Activated CD8-positive, alpha-beta memory T cell treated with anti-CD3 and anti-CD28 coated beads, Interleukin-2, amount 50 U/mL, for 1 hour (primary cell): ENCODE data around the gene IDI1.
"Not testable (repeated sequence)": the region's sequence is repeated elsewhere in the genome, so short reads cannot be mapped to it uniquely, and the experiment has no call there.

ENCODE experiments used
- DNase-seq: peaks from one replicate; pipeline ENCODE4 v3.0.0-alpha.2; 2020; ENCODE audit errors: extremely low read depth

Gene IDI1

GRCh38 chr10:1034758-1035157 lies 14.2 kb downstream of the IDI1 start:
- no peak for DNase-seq

- no peak for DNase-seq
Observed at GRCh38 chr10:1033601-1034000, 15.3 kb downstream of the IDI1 start.

- no peak for DNase-seq
Observed at GRCh38 chr10:1029838-1030237, 19.1 kb downstream of the IDI1 start.

- no peak for DNase-seq
Observed at GRCh38 chr10:1026578-1026977, 22.3 kb downstream of the IDI1 start.

GRCh38 chr10:1025683-1026082 lies 23.2 kb downstream of the IDI1 start, which contains the start of gene IDI2:
Gene IDI2 (minus strand): TSS chr10:1025859. CDS start chr10:1024723, 1,136 bp downstream.
- DNase-seq: no peak

- no peak for DNase-seq
Observed at GRCh38 chr10:1024103-1024502, 24.8 kb downstream of the IDI1 start.

- DNase-seq: no peak
Observed at GRCh38 chr10:1022413-1022812, 26.5 kb downstream of the IDI1 start.

- no peak for DNase-seq
Observed at GRCh38 chr10:1020958-1021357, 28.0 kb downstream of the IDI1 start.

GRCh38 chr10:1020460-1020859 lies 28.5 kb downstream of the IDI1 start:
- no peak for DNase-seq

- DNase-seq: no peak
Observed at GRCh38 chr10:1019362-1019761, 29.6 kb downstream of the IDI1 start.

GRCh38 chr10:1015688-1016087 lies 33.2 kb downstream of the IDI1 start:
- no peak for DNase-seq

GRCh38 chr10:1011696-1012095 lies 37.2 kb downstream of the IDI1 start:
- DNase-seq: no peak

- DNase-seq: no peak
Observed at GRCh38 chr10:1010703-1011102, 38.2 kb downstream of the IDI1 start.

- not testable (repeated sequence) for DNase-seq
Observed at GRCh38 chr10:1009947-1010346, 39.0 kb downstream of the IDI1 start.

GRCh38 chr10:1009071-1009494 lies 39.8 kb downstream of the IDI1 start:
- DNase-seq: no peak

- no peak for DNase-seq
Observed at GRCh38 chr10:1007583-1007982, 41.3 kb downstream of the IDI1 start.

- DNase-seq: no peak
Observed at GRCh38 chr10:1006573-1006972, 42.3 kb downstream of the IDI1 start.

GRCh38 chr10:1003884-1004670 lies 44.8 kb downstream of the IDI1 start:
- DNase-seq: no peak

- DNase-seq: no peak
Observed at GRCh38 chr10:1002425-1003006, 46.4 kb downstream of the IDI1 start.

GRCh38 chr10:997266-998022 lies 51.5 kb downstream of the IDI1 start:
- no peak for DNase-seq

GRCh38 chr10:996031-996430 lies 52.9 kb downstream of the IDI1 start:
- DNase-seq: no peak

- no peak for DNase-seq
Observed at GRCh38 chr10:995559-995926, 53.4 kb downstream of the IDI1 start.
